Esophagus muscularis mucosa (tissue), 4 donors: Measurements from ENCODE around the gene PPIP5K2.

ENCODE experiments used
- EP300 ChIP-seq: sonication (generic); formaldehyde crosslinking; IDR thresholded peaks from one replicate; pipeline ENCODE4 v1.6.1; 2017; ENCODE audit warnings: antibody characterized with exemption
- POLR2A ChIP-seq: fragments of 450-650 bp; IDR thresholded peaks from one replicate; pipeline ENCODE4 v1.6.1; 2017; ENCODE audit warnings: antibody characterized with exemption, moderate library complexity, mild to moderate bottlenecking, low read depth
- TF ChIP-seq, protein P1 (sequence below), 3 experiments: fragments of 200-600 bp in 2 of 3; fragments of 450-650 bp in 1 of 3; sonication (generic) in 2 of 3; IDR thresholded peaks; one replicate each; pipeline ENCODE4 v1.5.1; 2017 to 2019; ENCODE audit warnings: antibody characterized with exemption in 3 of 3, mild to moderate bottlenecking in 2 of 3, moderate library complexity in 1 of 3

DNA sequence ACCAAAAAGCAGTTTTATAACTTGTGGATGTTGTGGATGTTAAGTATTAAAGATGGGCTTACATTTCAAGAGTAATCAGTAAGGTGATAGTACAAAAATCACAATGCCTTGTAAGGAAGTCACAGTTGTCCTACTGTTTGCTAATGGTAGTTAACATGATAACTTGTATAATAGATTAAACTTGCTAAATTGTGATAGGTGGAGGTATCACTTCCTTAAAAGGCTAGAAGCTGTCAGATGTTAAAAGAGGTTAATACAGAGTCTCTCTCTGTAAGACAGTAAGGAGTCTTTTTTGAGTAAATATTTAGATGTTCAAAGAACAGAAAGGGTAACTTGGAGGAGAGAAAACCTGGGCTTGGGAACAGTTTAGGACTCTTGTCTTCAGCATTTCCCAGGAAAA lies 124.3 kb downstream of the PPIP5K2 start:
- TF ChIP-seq, protein P1, sequence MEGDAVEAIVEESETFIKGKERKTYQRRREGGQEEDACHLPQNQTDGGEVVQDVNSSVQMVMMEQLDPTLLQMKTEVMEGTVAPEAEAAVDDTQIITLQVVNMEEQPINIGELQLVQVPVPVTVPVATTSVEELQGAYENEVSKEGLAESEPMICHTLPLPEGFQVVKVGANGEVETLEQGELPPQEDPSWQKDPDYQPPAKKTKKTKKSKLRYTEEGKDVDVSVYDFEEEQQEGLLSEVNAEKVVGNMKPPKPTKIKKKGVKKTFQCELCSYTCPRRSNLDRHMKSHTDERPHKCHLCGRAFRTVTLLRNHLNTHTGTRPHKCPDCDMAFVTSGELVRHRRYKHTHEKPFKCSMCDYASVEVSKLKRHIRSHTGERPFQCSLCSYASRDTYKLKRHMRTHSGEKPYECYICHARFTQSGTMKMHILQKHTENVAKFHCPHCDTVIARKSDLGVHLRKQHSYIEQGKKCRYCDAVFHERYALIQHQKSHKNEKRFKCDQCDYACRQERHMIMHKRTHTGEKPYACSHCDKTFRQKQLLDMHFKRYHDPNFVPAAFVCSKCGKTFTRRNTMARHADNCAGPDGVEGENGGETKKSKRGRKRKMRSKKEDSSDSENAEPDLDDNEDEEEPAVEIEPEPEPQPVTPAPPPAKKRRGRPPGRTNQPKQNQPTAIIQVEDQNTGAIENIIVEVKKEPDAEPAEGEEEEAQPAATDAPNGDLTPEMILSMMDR (IDR thresholded peaks at IDR 0.05), result no peak
- TF ChIP-seq POLR2A, result no peak
- TF ChIP-seq EP300, result no peak
